Suppressor macrophage (primary cell): ENCODE results near the gene CUX1.
"Not testable (repeated sequence)": the region's sequence is repeated elsewhere in the genome, so short reads cannot be mapped to it uniquely, and the experiment has no call there.

Experiments used
- DNase-seq, 4 experiments: peaks; one replicate each; pipeline ENCODE4 v3.0.0-alpha.2; 2020 to 2022

CUX1 gene

DNA sequence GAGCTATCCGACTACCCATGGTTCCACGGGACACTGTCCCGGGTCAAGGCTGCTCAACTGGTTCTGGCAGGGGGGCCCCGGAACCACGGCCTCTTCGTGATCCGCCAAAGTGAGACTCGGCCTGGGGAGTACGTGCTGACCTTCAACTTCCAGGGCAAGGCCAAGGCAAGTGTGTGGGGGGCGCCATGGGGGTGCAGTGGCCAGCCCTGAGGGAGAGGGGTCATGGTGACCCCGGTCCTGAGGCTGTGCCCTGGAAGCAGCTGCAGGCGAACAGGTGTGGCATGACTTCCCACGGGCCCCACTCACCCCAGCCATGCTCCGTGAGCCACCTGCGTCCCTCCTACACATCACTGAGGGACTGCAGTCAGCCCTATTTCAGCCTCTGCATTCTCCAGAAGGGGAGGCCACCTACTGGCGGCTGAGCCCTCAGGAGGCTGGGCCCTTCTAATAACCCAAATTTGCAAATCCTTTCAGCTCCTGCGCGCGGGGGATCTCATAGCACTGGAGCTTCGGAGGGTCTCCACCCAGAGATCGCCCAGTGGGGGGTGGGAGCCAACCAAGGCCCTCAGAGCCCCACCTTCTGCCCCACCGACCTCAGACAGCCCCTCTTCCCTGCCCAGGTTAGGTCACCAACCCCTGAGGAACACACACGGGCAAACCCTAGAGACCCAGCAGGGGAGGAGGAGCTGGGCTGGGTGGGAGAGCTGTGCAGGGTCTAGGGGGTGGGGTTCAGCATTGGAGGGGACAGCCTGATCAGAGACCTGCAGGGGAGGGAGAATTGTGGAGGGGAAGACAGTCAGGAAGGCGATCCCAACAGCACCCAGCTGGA, 500.0 kb downstream of the CUX1 start:
- DNase-seq: no peak

DNA sequence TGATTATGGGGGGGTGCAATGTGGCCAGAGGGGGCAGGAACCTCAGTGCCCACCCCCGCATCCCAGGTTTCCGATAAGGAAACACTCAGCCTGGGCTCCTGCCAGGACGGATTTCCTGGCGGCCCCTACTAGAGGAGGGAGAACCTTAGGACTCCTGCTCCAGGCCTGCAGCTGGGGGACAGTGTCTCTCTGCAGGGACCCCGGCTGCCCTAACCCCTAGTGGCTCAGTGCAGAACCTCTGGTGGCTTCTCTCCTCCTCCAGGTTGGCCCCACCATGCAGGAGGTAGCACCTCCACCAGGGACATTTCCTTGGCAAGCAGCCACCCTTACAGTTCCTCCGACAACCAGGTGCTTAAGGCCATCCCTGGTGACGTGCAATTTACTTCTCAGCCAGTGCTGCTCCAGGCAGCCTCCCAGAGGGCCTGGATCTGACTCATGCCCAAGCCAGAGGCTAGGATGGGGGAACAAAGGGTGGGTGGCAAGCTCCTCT, 501.1 kb downstream of the CUX1 start:
- DNase-seq: no peak

DNA sequence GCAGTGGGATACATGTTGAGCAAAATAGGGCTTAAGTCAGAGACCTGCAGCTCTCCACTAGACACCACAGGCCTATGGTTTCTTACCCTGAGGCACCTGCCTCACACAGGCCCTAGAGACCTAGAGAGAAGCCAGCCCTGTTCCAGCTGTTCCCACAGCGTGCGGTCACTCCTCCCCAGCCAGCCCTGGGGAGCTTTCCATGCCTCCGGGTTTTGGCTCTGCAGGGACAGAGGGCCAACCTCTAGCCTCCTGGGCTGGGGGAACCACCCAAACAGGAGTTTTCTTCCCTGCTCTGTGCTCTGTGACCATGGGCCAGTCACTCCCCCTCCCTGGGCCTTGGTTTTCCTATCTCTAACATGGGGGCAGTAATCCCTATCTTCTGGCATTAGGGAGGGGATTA, 502.2 kb downstream of the CUX1 start:
- DNase-seq: no peak

DNA sequence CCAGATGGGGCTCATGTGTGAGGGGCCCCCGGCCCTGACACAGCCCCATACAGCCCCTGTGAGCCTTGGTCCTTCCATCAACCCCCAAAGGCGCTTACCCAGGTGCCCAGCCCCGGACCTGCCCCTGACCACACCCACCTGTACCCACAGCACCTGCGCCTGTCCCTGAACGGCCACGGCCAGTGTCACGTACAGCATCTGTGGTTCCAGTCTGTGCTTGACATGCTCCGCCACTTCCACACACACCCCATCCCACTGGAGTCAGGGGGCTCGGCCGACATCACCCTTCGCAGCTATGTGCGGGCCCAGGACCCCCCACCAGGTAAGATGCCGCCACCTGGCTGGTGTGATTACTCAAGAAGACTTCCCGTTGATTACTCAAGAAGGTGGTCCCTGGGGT, 502.8 kb downstream of the CUX1 start:
- DNase-seq: no peak

DNA sequence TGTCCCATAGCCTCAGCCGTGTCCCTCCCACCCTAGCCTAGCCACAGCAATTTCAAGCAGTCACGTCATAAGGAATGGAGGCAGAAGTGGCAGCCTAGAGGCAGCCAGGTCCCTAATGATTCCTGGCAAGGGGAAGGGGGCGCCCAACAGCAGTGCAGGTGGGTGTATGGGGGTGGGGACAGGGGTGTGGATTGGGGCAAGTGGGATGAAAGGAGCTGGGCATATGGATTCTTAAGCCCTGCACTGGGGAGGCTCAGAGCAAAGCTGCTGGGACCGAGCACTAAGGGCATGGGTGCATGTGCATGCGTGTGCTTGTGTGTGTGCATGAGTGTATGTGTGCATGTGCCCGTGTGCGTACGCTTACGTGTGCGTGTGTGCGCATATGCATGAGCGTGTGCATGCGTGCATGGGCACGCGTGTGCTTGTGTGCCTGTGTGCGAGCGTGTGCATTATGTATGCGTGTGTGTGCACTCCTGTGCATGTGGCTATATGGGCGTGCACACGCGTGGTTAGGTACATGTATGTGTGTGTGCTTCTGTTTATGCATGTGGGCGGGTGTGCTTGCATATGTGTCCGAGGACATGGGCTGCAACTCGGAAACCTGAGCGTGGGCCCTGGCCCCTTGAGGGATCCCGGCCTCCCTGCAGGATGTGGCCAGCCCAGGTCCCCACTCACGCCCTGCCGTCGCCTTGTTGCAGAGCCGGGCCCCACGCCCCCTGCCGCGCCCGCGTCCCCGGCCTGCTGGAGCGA, 503.4 kb downstream of the CUX1 start:
- DNase-seq: no peak

DNA sequence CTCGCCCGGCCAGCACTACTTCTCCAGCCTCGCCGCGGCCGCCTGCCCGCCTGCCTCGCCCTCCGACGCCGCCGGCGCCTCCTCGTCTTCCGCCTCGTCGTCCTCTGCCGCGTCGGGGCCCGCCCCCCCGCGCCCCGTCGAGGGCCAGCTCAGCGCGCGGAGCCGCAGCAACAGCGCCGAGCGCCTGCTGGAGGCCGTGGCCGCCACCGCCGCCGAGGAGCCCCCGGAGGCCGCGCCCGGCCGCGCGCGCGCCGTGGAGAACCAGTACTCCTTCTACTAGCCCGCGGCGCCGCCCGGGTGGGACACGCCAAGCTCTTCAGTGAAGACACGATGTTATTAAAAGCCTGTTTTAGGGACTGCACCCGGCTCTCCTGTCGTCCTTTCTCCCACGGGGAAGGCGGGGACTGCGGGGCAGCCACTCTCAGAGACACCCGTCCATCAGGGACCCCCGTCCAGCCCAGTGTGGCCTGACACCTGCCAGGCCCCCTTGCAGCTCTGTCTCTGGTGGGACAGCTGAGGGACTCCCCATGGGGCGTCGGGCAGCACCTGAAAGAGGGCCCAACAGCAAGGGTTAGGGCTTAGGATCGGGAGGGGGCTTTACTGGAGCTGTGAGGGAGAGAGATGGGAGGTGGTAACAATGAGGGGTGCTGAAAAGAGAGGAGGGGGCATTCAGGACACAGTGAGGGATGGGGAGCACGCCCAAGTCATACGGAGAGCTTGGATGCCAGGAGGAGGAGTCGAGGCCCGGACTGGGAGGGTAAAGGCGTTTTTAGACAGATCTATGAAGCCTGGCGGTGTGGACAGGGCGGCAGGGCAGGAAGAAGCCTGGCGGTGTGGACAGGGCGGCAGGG, 504.1 kb downstream of the CUX1 start:
- peak in 3 of 4 experiments; percentile 19 to 33 (median 20) for DNase-seq

DNA sequence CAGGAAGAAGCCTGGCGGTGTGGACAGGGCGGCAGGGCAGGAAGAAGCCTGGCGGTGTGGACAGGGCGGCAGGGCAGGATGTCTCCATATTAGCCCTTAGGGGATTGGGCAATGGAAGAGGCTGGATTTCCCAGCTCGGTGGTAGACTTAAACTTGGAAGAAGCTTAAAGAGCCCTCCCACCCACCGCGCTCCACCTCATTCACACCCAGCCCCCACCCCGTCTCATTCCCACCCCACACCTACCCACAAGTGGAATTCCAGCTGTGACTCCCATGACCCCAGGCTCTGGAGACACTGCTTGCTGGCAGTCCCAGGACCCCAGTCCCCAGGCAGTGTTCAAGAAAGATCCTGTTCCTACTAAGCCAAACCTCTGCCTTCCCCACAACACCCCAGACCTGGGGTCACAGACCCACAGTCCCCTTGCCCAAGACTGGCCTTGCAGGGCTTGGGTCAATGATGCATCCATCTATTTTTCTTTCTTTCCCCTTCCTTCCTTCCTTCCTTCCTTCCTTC, 504.8 kb downstream of the CUX1 start:
- DNase-seq: no peak

DNA sequence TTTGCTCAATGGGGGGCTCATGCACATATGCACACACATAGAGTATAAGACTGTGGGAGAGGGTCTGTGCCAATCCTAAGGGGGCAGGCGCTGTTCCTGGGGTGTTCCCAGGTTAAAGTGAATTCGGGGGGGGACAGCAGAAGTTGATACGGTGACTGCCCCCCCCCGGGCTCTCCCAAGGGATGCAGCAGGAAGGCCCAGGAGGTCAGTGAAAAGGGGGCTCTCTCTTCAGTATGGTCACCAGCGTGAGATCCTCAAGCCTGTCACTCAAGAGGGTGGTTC, 506.4 kb downstream of the CUX1 start:
- DNase-seq: no peak

DNA sequence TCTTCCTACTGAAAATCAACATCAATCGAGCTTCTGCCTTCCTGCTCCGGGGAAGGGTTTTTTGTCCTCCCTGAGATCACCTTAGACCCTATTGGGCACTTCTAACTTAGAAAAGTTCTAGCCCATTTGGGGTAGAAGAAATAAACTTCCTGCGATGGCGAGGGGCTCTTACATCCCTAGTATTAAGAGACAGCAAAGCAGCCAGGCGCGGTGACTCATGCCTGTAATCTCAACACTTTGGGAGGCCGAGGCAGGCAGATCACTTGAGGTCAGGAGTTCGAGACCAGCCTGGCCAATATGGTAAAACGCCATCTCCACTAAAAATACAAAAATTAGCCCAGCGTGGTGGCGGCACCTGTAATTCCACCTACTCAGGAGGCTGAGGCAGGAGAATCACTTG, 507.7 kb downstream of the CUX1 start:
- not testable (repeated sequence) for DNase-seq

DNA sequence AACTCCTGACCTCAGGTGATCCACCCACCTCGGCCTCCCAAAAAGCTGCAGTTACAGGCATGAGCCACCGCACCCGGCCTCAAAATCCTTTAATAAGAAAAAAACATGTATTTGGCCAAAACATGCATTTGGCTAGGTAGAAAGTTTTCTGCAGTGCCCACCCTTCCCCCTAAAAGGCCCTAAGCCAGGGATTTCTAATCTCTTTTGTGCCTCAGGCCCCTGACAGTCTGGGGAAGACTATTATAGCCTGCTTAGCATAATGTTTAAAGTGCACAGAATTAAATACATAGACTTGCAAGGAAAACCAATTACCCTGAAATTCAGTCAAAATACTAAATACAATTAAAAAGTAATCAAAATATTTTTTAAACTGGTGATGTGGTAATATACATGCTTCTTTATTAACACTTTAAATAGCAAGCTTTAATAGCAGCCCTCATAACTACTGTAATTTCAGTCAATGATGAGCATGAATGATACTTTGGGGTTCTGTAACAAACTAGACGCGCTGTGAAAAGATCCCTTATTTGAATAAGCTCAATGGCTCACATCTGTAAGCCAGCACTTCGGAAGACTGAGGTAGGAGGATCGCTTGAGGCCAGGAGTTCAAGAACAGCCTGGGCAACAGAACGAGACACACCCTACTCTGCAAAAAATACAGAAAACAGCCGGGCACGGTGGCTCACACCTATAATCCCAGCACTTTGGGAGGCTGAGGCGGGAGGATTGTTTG, 508.9 kb downstream of the CUX1 start:
- DNase-seq: no peak

DNA sequence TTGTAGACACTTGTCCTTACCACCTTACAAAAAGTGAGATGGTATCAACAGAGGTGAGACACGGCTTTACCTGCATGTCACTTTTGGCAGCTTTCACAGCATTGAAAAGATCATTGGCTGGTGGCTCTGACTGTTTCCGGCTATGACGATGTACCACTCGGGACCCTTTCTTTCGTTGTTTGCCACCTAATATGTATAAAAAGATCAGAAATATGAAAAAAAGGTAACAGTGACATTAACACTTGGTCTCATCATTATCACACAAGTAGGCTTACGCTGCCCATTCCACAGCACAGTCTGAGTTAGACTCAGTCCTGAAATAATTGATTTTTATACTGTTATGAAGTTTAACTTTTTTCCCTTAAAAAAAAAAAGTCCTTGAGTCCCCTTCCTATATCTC, 509.8 kb downstream of the CUX1 start:
- DNase-seq: not testable (repeated sequence)

DNA sequence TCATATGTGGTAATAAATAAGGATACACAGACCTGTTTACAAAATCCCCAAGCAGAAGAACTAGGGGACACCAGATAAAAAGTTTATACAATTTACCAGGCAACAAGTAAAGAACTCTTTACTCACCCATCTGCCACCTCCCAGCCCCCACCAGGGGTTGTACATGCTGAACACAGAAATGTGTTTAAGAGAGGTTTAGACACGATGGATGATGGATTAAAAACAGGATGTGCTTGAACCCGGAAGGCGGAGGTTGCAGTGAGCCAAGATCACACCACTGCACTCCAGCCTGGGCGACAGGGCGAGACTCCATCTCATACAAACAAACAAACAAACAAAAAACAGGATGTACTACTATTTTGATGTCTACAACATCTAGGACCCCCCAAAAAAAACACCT, 511.4 kb downstream of the CUX1 start:
- DNase-seq: not testable (repeated sequence)

DNA sequence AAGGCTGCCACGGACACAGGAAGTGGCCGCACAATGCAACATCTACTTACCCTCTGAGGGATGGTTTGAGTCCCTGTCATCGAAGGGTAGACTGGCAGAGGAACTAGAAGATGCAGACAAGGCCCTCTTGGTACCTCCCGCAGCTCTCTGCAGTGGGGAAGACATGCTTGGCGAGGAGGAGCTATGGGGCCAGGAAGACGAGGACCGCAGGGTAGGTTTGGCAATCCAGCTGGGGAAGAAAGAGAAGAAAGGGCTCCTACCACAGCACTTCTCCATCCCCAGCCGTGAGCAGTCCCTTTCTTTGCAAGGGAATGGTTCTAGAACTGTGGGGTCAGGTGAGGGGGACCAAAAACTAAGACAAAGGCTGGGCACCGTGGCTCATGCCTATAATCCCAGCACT, 511.9 kb downstream of the CUX1 start:
- DNase-seq: peak in 3 of 4 experiments; percentile 24 to 28 (median 26)

DNA sequence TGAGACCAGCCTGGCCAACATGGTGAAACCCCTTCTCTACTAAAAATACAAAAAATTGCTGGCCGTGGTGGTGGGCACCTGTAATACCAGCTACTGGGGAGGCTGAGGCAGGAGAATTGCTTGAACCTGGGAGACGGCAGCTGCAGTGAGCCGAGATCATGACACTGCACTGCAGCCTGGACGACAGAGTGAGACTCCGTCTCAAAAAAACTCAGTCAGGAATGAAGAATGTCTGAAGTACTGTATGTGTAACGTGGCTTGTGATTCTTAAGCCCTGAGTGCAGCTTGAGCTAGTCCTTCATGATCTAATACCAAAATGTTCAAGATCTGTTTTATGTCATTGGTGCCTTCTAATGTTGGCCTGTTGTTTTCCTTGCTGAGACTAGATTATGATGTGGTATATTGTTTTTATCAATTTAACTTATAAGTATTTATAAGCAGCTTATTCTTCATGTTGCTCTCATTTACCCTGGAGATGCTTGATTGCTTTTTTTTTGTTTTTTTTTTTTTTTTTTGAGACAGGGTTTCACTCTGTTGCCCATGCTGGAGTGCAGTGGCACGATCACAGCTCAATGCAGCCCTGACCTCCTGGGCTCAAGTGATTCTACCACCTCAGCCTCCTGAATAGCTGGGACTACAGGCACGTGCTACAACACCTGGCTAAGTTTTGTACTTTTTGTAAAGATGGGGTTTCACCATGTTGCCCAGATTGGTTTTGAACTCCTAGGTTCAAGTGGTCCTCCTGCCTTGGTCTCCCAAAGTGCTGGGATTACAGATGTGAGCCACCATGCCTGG, 513.4 kb downstream of the CUX1 start:
- not testable (repeated sequence) for DNase-seq
